Measurements from ENCODE around the gene ST3GAL5. TPM values are rescaled to one million over a fixed set of nuclear protein-coding genes. Genes with fewer than 3 reads are reported as not detected.

Gene ST3GAL5
- total RNA-seq, 1 experiment from 2014 or later = 3.8 TPM

DNA sequence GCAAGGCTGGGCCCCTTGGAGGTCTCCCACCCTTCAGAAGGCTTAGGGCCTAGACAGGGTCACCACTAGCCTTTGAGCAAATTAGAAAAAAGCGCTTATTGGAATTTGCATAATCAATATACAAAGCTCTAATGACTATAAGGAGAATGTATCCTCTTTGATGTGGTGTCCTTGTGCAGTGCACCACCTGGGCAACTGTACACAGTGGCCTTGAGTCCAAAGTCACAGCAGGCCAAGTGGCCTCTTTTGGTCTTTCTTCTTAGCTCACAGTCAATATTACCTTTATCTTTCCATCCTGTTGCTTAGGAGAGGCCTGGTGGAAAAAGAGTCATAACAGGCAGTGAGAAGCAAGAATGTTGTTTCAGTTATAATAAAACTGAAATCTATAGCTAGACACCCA, 19.7 kb upstream of the ST3GAL5 start:
- Mint-ChIP-seq H3K4me3 (ENCODE audit: low read depth, unreplicated experiment) (no peak overlapping the region), H3K9me3 (ENCODE audit: low read depth, unreplicated experiment) (no peaks in the 10 kb centered on the region), H3K27me3 (ENCODE audit: unreplicated experiment) (peaks cover 43% of the 10 kb centered on the region), H3K4me1 (ENCODE audit: low read depth, unreplicated experiment) (no peaks in the 10 kb centered on the region), H3K27ac (ENCODE audit: unreplicated experiment) (no peak overlapping the region), H3K36me3 (ENCODE audit: insufficient read depth, unreplicated experiment) (no peaks in the 10 kb centered on the region)
- intact Hi-C loops (cut with micrococcal nuclease; ENCODE audit: unreplicated experiment) = no loop called here
- TF ChIP-seq, protein P1, sequence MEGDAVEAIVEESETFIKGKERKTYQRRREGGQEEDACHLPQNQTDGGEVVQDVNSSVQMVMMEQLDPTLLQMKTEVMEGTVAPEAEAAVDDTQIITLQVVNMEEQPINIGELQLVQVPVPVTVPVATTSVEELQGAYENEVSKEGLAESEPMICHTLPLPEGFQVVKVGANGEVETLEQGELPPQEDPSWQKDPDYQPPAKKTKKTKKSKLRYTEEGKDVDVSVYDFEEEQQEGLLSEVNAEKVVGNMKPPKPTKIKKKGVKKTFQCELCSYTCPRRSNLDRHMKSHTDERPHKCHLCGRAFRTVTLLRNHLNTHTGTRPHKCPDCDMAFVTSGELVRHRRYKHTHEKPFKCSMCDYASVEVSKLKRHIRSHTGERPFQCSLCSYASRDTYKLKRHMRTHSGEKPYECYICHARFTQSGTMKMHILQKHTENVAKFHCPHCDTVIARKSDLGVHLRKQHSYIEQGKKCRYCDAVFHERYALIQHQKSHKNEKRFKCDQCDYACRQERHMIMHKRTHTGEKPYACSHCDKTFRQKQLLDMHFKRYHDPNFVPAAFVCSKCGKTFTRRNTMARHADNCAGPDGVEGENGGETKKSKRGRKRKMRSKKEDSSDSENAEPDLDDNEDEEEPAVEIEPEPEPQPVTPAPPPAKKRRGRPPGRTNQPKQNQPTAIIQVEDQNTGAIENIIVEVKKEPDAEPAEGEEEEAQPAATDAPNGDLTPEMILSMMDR (IDR thresholded peaks at IDR 0.05; ENCODE audit: unreplicated experiment) = no peak
- no TSS peak for BruUV-seq (replicated peaks)
- no peak for DNase-seq
- CTCF ChIA-PET = no interaction called here

DNA sequence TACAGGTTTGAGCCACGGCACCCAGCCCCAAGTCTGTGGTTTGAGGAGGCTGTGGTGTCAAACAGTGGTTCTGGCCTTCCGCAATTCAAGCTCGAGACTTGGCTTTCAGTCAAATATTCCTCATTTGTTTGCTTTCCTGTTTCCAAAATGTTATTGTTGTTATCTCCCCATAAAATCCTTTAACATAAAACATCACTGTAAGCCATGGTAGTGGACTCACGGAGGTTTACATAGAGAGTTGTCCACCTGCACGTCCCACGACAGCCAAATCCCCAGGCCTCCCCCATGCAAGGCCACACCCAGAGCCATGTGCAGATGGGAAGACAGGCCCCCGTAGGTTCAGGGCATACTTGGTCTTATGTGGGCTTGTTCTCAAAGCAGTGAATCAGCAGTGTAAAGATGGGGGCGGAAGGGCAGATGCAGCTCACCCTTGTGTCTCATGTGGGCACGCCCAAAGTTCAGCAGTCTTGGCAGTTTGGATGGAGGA, 18.9 kb upstream of the ST3GAL5 start:
- no peak overlapping the region for H3K4me3 Mint-ChIP-seq (ENCODE audit: low read depth, unreplicated experiment)

DNA sequence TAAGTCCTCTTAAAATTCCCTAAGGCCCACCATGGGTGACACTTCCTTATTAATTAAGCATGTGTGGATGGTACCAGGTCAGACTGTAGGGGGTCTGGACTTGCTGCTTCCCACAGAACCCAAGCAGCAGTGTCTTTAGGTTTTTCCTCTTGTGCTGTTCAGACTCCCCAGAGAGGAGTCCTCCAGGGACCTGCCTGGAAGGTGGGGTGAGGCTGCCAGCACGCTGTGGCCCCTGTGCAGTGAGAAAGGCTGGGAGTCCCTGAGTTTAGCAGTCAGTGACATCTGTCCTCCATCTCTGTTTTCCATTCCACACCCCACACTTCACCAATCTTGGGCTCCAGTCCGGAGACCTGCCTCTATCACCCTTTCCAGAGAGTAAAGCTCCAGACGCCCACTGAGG, 18.0 kb upstream of the ST3GAL5 start:
- TF ChIP-seq, protein P1 (IDR thresholded peaks at IDR 0.05; ENCODE audit: unreplicated experiment) = no peak
- Mint-ChIP-seq H3K27me3 (ENCODE audit: unreplicated experiment) (peaks cover 56% of the 10 kb centered on the region), H3K4me1 (ENCODE audit: low read depth, unreplicated experiment) (no peaks in the 10 kb centered on the region), H3K27ac (ENCODE audit: unreplicated experiment) (no peak overlapping the region), H3K9me3 (ENCODE audit: low read depth, unreplicated experiment) (no peaks in the 10 kb centered on the region), H3K36me3 (ENCODE audit: insufficient read depth, unreplicated experiment) (no peaks in the 10 kb centered on the region), H3K4me3 (ENCODE audit: low read depth, unreplicated experiment) (no peak overlapping the region)
- intact Hi-C loops (cut with micrococcal nuclease; ENCODE audit: unreplicated experiment) = no loop called here
- no TSS peak for BruUV-seq (replicated peaks)
- CTCF ChIA-PET = no interaction called here
- DNase-seq = no peak

More for the DNA sequence above, 18.9 kb upstream of the ST3GAL5 start:
- Mint-ChIP-seq H3K4me1 (ENCODE audit: low read depth, unreplicated experiment) (no peaks in the 10 kb centered on the region), H3K9me3 (ENCODE audit: low read depth, unreplicated experiment) (no peaks in the 10 kb centered on the region), H3K27ac (ENCODE audit: unreplicated experiment) (no peak overlapping the region), H3K27me3 (ENCODE audit: unreplicated experiment) (peaks cover 46% of the 10 kb centered on the region), H3K36me3 (ENCODE audit: insufficient read depth, unreplicated experiment) (no peaks in the 10 kb centered on the region)
- DNase-seq = no peak
- BruUV-seq (replicated peaks) = no TSS peak
- CTCF ChIA-PET = no interaction called here
- intact Hi-C loops (cut with micrococcal nuclease; ENCODE audit: unreplicated experiment) = no loop called here
- TF ChIP-seq, protein P1 (IDR thresholded peaks at IDR 0.05; ENCODE audit: unreplicated experiment) = no peak

DNA sequence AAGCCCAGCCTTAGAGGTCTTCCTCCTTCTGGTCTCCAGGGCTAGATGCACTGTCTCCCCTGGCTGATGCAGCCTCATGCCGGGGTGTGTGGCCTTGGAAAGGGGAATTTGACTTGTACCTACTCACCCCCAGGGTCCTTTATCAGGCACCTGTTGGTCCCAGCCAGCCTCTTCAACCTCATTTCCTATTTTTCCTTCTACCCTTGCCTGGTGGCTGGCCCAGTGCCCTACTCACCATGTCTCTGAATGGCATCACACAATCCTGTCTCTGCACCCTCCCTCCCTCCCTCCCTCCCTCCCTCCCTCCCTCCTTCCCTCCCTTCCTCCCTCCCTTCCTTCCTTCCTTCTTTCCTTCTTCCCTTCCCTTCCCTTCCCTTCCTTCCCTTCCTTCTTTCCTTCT, 17.1 kb upstream of the ST3GAL5 start:
- Mint-ChIP-seq H3K27me3 (ENCODE audit: unreplicated experiment) (peaks cover 58% of the 10 kb centered on the region), H3K4me3 (ENCODE audit: low read depth, unreplicated experiment) (no peak overlapping the region), H3K27ac (ENCODE audit: unreplicated experiment) (no peak overlapping the region), H3K9me3 (ENCODE audit: low read depth, unreplicated experiment) (no peaks in the 10 kb centered on the region), H3K36me3 (ENCODE audit: insufficient read depth, unreplicated experiment) (no peaks in the 10 kb centered on the region), H3K4me1 (ENCODE audit: low read depth, unreplicated experiment) (no peaks in the 10 kb centered on the region)
- TF ChIP-seq, protein P1 (IDR thresholded peaks at IDR 0.05; ENCODE audit: unreplicated experiment) = no peak
- no TSS peak for BruUV-seq (replicated peaks)
- no peak for DNase-seq
- CTCF ChIA-PET = no interaction called here
- intact Hi-C loops (cut with micrococcal nuclease; ENCODE audit: unreplicated experiment) = no loop called here
